Bronchial epithelial cell (primary cell): Measurements from ENCODE around the gene OR52E6. TPM values are rescaled to one million over a fixed set of nuclear protein-coding genes. Genes with fewer than 3 reads are reported as not detected.

Experiments used
- DNase-seq: peaks from one replicate; pipeline ENCODE4 v3.0.0-alpha.2; 2010; ENCODE audit warnings: low read depth
- FAIRE-seq: peaks from 2 replicates; lab custom pipeline; 2011; peaks lifted over from hg19 to GRCh38; lab: Jason Lieb, UNC
- H3K27me3 ChIP-seq: 2 replicates; pipeline ENCODE4 v1.5.1; 2011; ENCODE audit warnings: low read length; ENCODE audit not compliant: control insufficient read depth, insufficient read depth
- H3K36me3 ChIP-seq: 2 replicates; pipeline ENCODE4 v1.5.1; 2011; ENCODE audit warnings: low read length; ENCODE audit not compliant: control insufficient read depth, insufficient read depth
- H3K4me3 ChIP-seq: 2 replicates; pipeline ENCODE4 v1.5.1; 2011; ENCODE audit warnings: mild to moderate bottlenecking, low read depth, low read length, control low read depth
- CTCF ChIP-seq: IDR thresholded peaks from 2 replicates; pipeline ENCODE4 v1.5.1; 2011; ENCODE audit warnings: mild to moderate bottlenecking, moderate library complexity, low read length, control low read depth, inconsistent platforms; ENCODE audit not compliant: insufficient read depth, severe bottlenecking
- total RNA-seq: library from RNA; depleted of rRNA; stranded (reverse); fragments of >200 nt; gene quantifications from 2 replicates; pipeline ENCODE4 v1.2.1, GENCODE V29; 2014

OR52E6 gene
- not detected in 2 replicates for total RNA-seq

- TF ChIP-seq CTCF = no peak
- DNase-seq (no peak), FAIRE-seq (no peak)
- Histone ChIP-seq H3K4me3 (no peak within 1 kb of the TSS), H3K27me3 (no peaks in the 10 kb centered on the region), H3K36me3 (no peaks in the 10 kb centered on the region)
These were observed at the start of gene OR52E6 for GRCh38 chr11:5841797-5842196. TSS of gene OR52E6 (minus strand) at chr11:5841897. CDS start at chr11:5841897, 0 bp downstream.

GRCh38 chr11:5891216-5891800 is 49.6 kb upstream of the OR52E6 start:
- peak; percentile 27 for DNase-seq
- H3K27me3 ChIP-seq = no peaks in the 10 kb centered on the region
- peak; percentile 15 for TF ChIP-seq CTCF
- no peak overlapping the region for H3K4me3 ChIP-seq
- H3K36me3 ChIP-seq = no peaks in the 10 kb centered on the region
- no peak for FAIRE-seq

GRCh38 chr11:5887661-5888060 is 46.0 kb upstream of the OR52E6 start:
- Histone ChIP-seq H3K36me3 (no peaks in the 10 kb centered on the region), H3K4me3 (no peak overlapping the region), H3K27me3 (no peaks in the 10 kb centered on the region)
- FAIRE-seq (no peak), DNase-seq (no peak)
- TF ChIP-seq CTCF = no peak

- DNase-seq (no peak), FAIRE-seq (no peak)
- Histone ChIP-seq H3K27me3 (no peaks in the 10 kb centered on the region), H3K36me3 (no peaks in the 10 kb centered on the region), H3K4me3 (no peak overlapping the region)
- TF ChIP-seq CTCF = no peak
These were observed 45.5 kb upstream of the OR52E6 start for GRCh38 chr11:5887172-5887571.

GRCh38 chr11:5881756-5882155 is 40.1 kb upstream of the OR52E6 start:
- H3K36me3 ChIP-seq = no peaks in the 10 kb centered on the region
- FAIRE-seq (no peak), DNase-seq (no peak)
- no peaks in the 10 kb centered on the region for H3K27me3 ChIP-seq
- no peak overlapping the region for H3K4me3 ChIP-seq
- no peak for TF ChIP-seq CTCF

- H3K4me3 ChIP-seq = no peak within 1 kb of the TSS
- FAIRE-seq = no peak
- H3K36me3 ChIP-seq = no peaks in the 10 kb centered on the region
- H3K27me3 ChIP-seq = no peaks in the 10 kb centered on the region
- no peak for TF ChIP-seq CTCF
- DNase-seq = no peak
These were observed 38.6 kb upstream of the OR52E6 start, which contains the start of gene OR52E4 for GRCh38 chr11:5880329-5880728. TSS of gene OR52E4 (plus strand) at chr11:5880629. CDS start at chr11:5884293, 3,664 bp downstream.
